ENCODE results near the gene BRINP1. TPM values are rescaled to one million over a fixed set of nuclear protein-coding genes. Genes with fewer than 3 reads are reported as not detected.

BRINP1 gene
- total and polyA plus RNA-seq, 12 donors, result 0.03 to 4.0 (median 0.30) TPM

GRCh38 chr9:119164716-119165115 lies 204.5 kb downstream of the BRINP1 start:
- Histone ChIP-seq H3K27me3 (no peaks in the 10 kb centered on the region), H3K36me3 (no peaks in the 10 kb centered on the region), H3K4me3 (no peak overlapping the region), H3K4me1 (no peaks in the 10 kb centered on the region), H3K27ac (no peak overlapping the region), H3K9me3 (peaks cover 0 to 9% (median 0%) of the 10 kb centered on the region in 11 donors)
- intact Hi-C loops (cut with DNase I), result no loop called here
- ATAC-seq (no peak), DNase-seq (no peak)
- TF ChIP-seq CTCF (IDR thresholded peaks at IDR 0.05), result no peak

- ATAC-seq, result peak in 1 of 8 donors; percentile 33
- Histone ChIP-seq H3K36me3 (no peaks in the 10 kb centered on the region), H3K4me1 (no peaks in the 10 kb centered on the region), H3K27me3 (no peaks in the 10 kb centered on the region), H3K9me3 (peaks cover 0 to 7% (median 0%) of the 10 kb centered on the region in 11 donors), H3K27ac (no peak overlapping the region), H3K4me3 (no peak overlapping the region)
- TF ChIP-seq CTCF (IDR thresholded peaks at IDR 0.05), result no peak
- intact Hi-C loops (cut with DNase I), result no loop called here
- no peak for DNase-seq
These were observed 208.7 kb downstream of the BRINP1 start for GRCh38 chr9:119160551-119160950.

- Histone ChIP-seq H3K9me3 (peaks cover 0 to 7% (median 0%) of the 10 kb centered on the region in 11 donors), H3K27me3 (no peaks in the 10 kb centered on the region), H3K4me1 (no peaks in the 10 kb centered on the region), H3K36me3 (no peaks in the 10 kb centered on the region), H3K27ac (no peak overlapping the region), H3K4me3 (no peak overlapping the region)
- TF ChIP-seq CTCF (IDR thresholded peaks at IDR 0.05), result no peak
- ATAC-seq, result no peak
- no peak for DNase-seq
- WGBS, 2 donors, result 70 to 83% methylated on average over 2 of the region's 2 CpGs
- intact Hi-C loops (cut with DNase I), result loop anchor here in 1 of 10 donors (10.0 kb wide), 1 partner anchor 275 kb away; no protein-coding TSS in a partner anchor
These were observed 209.8 kb downstream of the BRINP1 start for GRCh38 chr9:119159386-119159785.

- Histone ChIP-seq H3K27ac (no peak overlapping the region), H3K27me3 (no peaks in the 10 kb centered on the region), H3K4me3 (no peak overlapping the region), H3K36me3 (no peaks in the 10 kb centered on the region), H3K4me1 (no peaks in the 10 kb centered on the region), H3K9me3 (no peaks in the 10 kb centered on the region)
- 65 to 72% methylated on average over 2 of the region's 2 CpGs for WGBS, 2 donors
- TF ChIP-seq CTCF (IDR thresholded peaks at IDR 0.05), result no peak
- intact Hi-C loops (cut with DNase I), result loop anchor here in 1 of 10 donors (10.0 kb wide), 1 partner anchor 272 kb away; no protein-coding TSS in a partner anchor
- ATAC-seq (no peak), DNase-seq (no peak)
These were observed 212.0 kb downstream of the BRINP1 start for GRCh38 chr9:119157196-119157595.
